ENCODE results near the gene ANXA2R.
A peak's percentile ranks its signal among the peaks of the same experiment; 100 is the strongest.

GRCh38 chr5:43007911-43008362, 32.2 kb downstream of the ANXA2R start:
- TF ChIP-seq CTCF (IDR thresholded peaks at IDR 0.05; ENCODE audit: low read depth, low read length, missing input control), result no peak
- no peak for TF ChIP-seq YY1 (IDR thresholded peaks at IDR 0.05)
- no peak for TF ChIP-seq FOXA1 (IDR thresholded peaks at IDR 0.05)
- peak; percentile 17 for TF ChIP-seq REST (IDR thresholded peaks at IDR 0.05)
- TF ChIP-seq NR2F2 (IDR thresholded peaks at IDR 0.05), result no peak
- no peak for TF ChIP-seq RAD21 (IDR thresholded peaks at IDR 0.05)
- TF ChIP-seq, protein P1, sequence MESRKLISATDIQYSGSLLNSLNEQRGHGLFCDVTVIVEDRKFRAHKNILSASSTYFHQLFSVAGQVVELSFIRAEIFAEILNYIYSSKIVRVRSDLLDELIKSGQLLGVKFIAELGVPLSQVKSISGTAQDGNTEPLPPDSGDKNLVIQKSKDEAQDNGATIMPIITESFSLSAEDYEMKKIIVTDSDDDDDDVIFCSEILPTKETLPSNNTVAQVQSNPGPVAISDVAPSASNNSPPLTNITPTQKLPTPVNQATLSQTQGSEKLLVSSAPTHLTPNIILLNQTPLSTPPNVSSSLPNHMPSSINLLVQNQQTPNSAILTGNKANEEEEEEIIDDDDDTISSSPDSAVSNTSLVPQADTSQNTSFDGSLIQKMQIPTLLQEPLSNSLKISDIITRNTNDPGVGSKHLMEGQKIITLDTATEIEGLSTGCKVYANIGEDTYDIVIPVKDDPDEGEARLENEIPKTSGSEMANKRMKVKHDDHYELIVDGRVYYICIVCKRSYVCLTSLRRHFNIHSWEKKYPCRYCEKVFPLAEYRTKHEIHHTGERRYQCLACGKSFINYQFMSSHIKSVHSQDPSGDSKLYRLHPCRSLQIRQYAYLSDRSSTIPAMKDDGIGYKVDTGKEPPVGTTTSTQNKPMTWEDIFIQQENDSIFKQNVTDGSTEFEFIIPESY (IDR thresholded peaks at IDR 0.05), result no peak
- TF ChIP-seq, protein P2, sequence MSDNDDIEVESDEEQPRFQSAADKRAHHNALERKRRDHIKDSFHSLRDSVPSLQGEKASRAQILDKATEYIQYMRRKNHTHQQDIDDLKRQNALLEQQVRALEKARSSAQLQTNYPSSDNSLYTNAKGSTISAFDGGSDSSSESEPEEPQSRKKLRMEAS (IDR thresholded peaks at IDR 0.05), result no peak
- no peak for TF ChIP-seq JUND (IDR thresholded peaks at IDR 0.05)
- no peak for TF ChIP-seq GABPA (IDR thresholded peaks at IDR 0.05 in 1 of 2, conservative IDR thresholded peaks at IDR 0.05 in 1 of 2)
- no peak for TF ChIP-seq SP1 (IDR thresholded peaks at IDR 0.05)
- no peak for TF ChIP-seq ATF3 (IDR thresholded peaks at IDR 0.05)
- no peak for TF ChIP-seq EGR1 (IDR thresholded peaks at IDR 0.05; ENCODE audit: low read depth in 2 of 2)
- no peak for TF ChIP-seq TAF1 (conservative IDR thresholded peaks at IDR 0.05)

All from liver (tissue), 3 donors.